GM23338 (cell line): ENCODE results near the gene GAA. TPM values are rescaled to one million over a fixed set of nuclear protein-coding genes. Genes with fewer than 3 reads are reported as not detected.

ENCODE experiments used
- ATAC-seq: fragments of 200-7000 bp; cut with Tn5 transposase; 3 replicates; pipeline ENCODE4 v1.9.1; 2020
- DNase-seq: peaks from one replicate; pipeline ENCODE4 v3.0.0-alpha.2; 2015; ENCODE audit warnings: low spot score
- H2AFZ ChIP-seq: fragments of 200-600 bp; sonication (generic); 2 replicates; pipeline ENCODE4 v1.8.0; 2016; ENCODE audit warnings: antibody characterized with exemption, mild to moderate bottlenecking, moderate library complexity
- H3F3A ChIP-seq: fragments of 200-600 bp; sonication (generic); replicated peaks from 2 replicates; pipeline ENCODE4 v1.8.0; 2017; ENCODE audit warnings: antibody characterized with exemption, mixed run types, low read depth
- H3K27ac ChIP-seq: fragments of 200-600 bp; sonication (generic); 2 replicates; pipeline ENCODE4 v1.6.1; 2016; ENCODE audit warnings: low read depth
- H3K27me3 ChIP-seq: fragments of 200-600 bp; sonication (generic); 2 replicates; pipeline ENCODE4 v1.8.0; 2016; ENCODE audit warnings: mild to moderate bottlenecking, mixed run types, moderate library complexity; ENCODE audit not compliant: insufficient read depth
- H3K36me3 ChIP-seq: fragments of 200-600 bp; sonication (generic); 2 replicates; pipeline ENCODE4 v1.8.0; 2016; ENCODE audit warnings: mild to moderate bottlenecking; ENCODE audit not compliant: insufficient read depth
- H3K4me1 ChIP-seq: fragments of 200-600 bp; sonication (generic); 2 replicates; pipeline ENCODE4 v1.8.0; 2016; ENCODE audit warnings: mild to moderate bottlenecking, moderate library complexity; ENCODE audit not compliant: insufficient read depth
- H3K4me2 ChIP-seq: fragments of 200-600 bp; sonication (generic); 2 replicates; pipeline ENCODE4 v1.7.1; 2017; ENCODE audit warnings: mixed run types
- H3K4me3 ChIP-seq: fragments of 200-600 bp; sonication (generic); 2 replicates; pipeline ENCODE4 v1.6.1; 2016; ENCODE audit warnings: mixed run types
- H3K79me2 ChIP-seq: fragments of 200-600 bp; sonication (generic); replicated peaks from 2 replicates; pipeline ENCODE4 v1.8.0; 2017; ENCODE audit warnings: mild to moderate bottlenecking; ENCODE audit not compliant: insufficient read depth
- H3K9me2 ChIP-seq: fragments of 200-600 bp; sonication (generic); 2 replicates; pipeline ENCODE4 v1.8.0; 2017; ENCODE audit not compliant: insufficient read depth
- H4K20me1 ChIP-seq: fragments of 200-600 bp; sonication (generic); replicated peaks from 2 replicates; pipeline ENCODE4 v1.8.0; 2017; ENCODE audit warnings: mild to moderate bottlenecking; ENCODE audit not compliant: insufficient read depth
- H3K27ac Mint-ChIP-seq: 2 replicates; pipeline ENCODE4 v1.8.0; 2020; ENCODE audit warnings: inconsistent platforms, mild to moderate bottlenecking, moderate library complexity, mixed read lengths
- H3K27me3 Mint-ChIP-seq: 3 replicates; pipeline ENCODE4 v1.8.0; 2022; ENCODE audit warnings: low read depth, mild to moderate bottlenecking, moderate library complexity, mixed read lengths, inconsistent platforms; ENCODE audit not compliant: insufficient read depth, poor library complexity
- H3K36me3 Mint-ChIP-seq: 3 replicates; pipeline ENCODE4 v1.8.0; 2021; ENCODE audit warnings: low read depth, mild to moderate bottlenecking, inconsistent platforms, moderate library complexity, mixed read lengths
- H3K4me1 Mint-ChIP-seq: 3 replicates; pipeline ENCODE4 v1.8.0; 2020; ENCODE audit warnings: mild to moderate bottlenecking, inconsistent platforms, mixed read lengths
- H3K4me3 Mint-ChIP-seq: 3 replicates; pipeline ENCODE4 v1.8.0; 2021; ENCODE audit warnings: moderate library complexity, mild to moderate bottlenecking, inconsistent platforms, mixed read lengths
- H3K9me3 Mint-ChIP-seq: 3 replicates; pipeline ENCODE4 v1.8.0; 2020; ENCODE audit warnings: moderate library complexity, mild to moderate bottlenecking, inconsistent platforms, mixed read lengths
- EZH2 ChIP-seq: fragments of 200-600 bp; sonication (generic); IDR thresholded peaks from one replicate; pipeline ENCODE4 v1.8.0; 2017; ENCODE audit warnings: antibody characterized with exemption, mild to moderate bottlenecking, low read depth; ENCODE audit not compliant: unreplicated experiment
- EZH2phosphoT487 ChIP-seq: fragments of 200-600 bp; sonication (generic); IDR thresholded peaks from one replicate; pipeline ENCODE4 v1.8.1; 2018; ENCODE audit warnings: antibody characterized with exemption; ENCODE audit not compliant: unreplicated experiment
- NANOG ChIP-seq: IDR thresholded peaks from 2 replicates; pipeline ENCODE4 v1.6.1; 2016; ENCODE audit warnings: antibody characterized with exemption, borderline replicate concordance
- REST ChIP-seq: IDR thresholded peaks from one replicate; pipeline ENCODE4 v1.6.1; 2018; ENCODE audit warnings: antibody characterized with exemption; ENCODE audit not compliant: unreplicated experiment
- STAT1 ChIP-seq: IDR thresholded peaks from one replicate; pipeline ENCODE4 v1.6.1; 2016; ENCODE audit warnings: antibody characterized with exemption; ENCODE audit not compliant: unreplicated experiment
- polyA plus RNA-seq: library from polyadenylated mRNA; unstranded; fragments of >200 nt; fragmentation: Nextera tagmentation; extraction: Ambion mirVana; gene quantifications from 2 replicates; pipeline ENCODE4 v1.2.1, GENCODE V29; 2016
- total RNA-seq: library from RNA; depleted of rRNA; stranded (reverse); fragments of >200 nt; shearing (Covaris generic); gene quantifications from 2 replicates; pipeline ENCODE4 v1.2.3, GENCODE V29; 2014
- TF ChIP-seq, protein P1 (sequence below): IDR thresholded peaks from 2 replicates; pipeline ENCODE4 v1.6.1; 2016; ENCODE audit warnings: antibody characterized with exemption

The GAA gene
- total and polyA plus RNA-seq, 2 experiments from 2014 or later = 72.5 to 98.1 TPM

DNA sequence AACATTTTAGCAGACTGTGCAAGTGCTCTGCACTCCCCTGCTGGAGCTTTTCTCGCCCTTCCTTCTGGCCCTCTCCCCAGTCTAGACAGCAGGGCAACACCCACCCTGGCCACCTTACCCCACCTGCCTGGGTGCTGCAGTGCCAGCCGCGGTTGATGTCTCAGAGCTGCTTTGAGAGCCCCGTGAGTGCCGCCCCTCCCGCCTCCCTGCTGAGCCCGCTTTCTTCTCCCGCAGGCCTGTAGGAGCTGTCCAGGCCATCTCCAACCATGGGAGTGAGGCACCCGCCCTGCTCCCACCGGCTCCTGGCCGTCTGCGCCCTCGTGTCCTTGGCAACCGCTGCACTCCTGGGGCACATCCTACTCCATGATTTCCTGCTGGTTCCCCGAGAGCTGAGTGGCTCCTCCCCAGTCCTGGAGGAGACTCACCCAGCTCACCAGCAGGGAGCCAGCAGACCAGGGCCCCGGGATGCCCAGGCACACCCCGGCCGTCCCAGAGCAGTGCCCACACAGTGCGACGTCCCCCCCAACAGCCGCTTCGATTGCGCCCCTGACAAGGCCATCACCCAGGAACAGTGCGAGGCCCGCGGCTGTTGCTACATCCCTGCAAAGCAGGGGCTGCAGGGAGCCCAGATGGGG is 3.1 kb downstream of the GAA start:
- Mint-ChIP-seq H3K27me3 (peaks cover 17% of the 10 kb centered on the region), H3K27ac (no peak overlapping the region), H3K4me1 (peaks cover 22% of the 10 kb centered on the region), H3K4me3 (no peak overlapping the region), H3K36me3 (peaks cover 3% of the 10 kb centered on the region; the same call in 2 of the 3 replicates), H3K9me3 (no peaks in the 10 kb centered on the region; the same call in 2 of the 3 replicates)
- peak; percentile 2; the same call in 1 of the 3 replicates for ATAC-seq
- TF ChIP-seq, protein P1, sequence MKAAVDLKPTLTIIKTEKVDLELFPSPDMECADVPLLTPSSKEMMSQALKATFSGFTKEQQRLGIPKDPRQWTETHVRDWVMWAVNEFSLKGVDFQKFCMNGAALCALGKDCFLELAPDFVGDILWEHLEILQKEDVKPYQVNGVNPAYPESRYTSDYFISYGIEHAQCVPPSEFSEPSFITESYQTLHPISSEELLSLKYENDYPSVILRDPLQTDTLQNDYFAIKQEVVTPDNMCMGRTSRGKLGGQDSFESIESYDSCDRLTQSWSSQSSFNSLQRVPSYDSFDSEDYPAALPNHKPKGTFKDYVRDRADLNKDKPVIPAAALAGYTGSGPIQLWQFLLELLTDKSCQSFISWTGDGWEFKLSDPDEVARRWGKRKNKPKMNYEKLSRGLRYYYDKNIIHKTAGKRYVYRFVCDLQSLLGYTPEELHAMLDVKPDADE = no peak
- TF ChIP-seq NANOG = no peak
- TF ChIP-seq EZH2phosphoT487 = no peak
- TF ChIP-seq EZH2 = no peak
- TF ChIP-seq REST = no peak
- no peak overlapping the region for H2AFZ ChIP-seq
- 0 out of 2 replicates have a peak, but pooled peaks cover 5% of the 10 kb centered on the region for H3K79me2 ChIP-seq
- peaks cover 10% of the 10 kb centered on the region; the same call in 1 of the 2 replicates for H3K4me1 ChIP-seq
- H3K4me3 ChIP-seq = no peak overlapping the region
- no peaks in the 10 kb centered on the region for H4K20me1 ChIP-seq
- DNase-seq = no peak
- H3K27me3 ChIP-seq = peaks cover 8% of the 10 kb centered on the region; the same call in 1 of the 2 replicates
- no peak overlapping the region for H3K27ac ChIP-seq
- no peak overlapping the region for H3K4me2 ChIP-seq
- 0 out of 2 replicates have a peak, but pooled peaks cover 4% of the 10 kb centered on the region for H3F3A ChIP-seq
- no peaks in the 10 kb centered on the region for H3K36me3 ChIP-seq
- no peaks in the 10 kb centered on the region for H3K9me2 ChIP-seq

DNA sequence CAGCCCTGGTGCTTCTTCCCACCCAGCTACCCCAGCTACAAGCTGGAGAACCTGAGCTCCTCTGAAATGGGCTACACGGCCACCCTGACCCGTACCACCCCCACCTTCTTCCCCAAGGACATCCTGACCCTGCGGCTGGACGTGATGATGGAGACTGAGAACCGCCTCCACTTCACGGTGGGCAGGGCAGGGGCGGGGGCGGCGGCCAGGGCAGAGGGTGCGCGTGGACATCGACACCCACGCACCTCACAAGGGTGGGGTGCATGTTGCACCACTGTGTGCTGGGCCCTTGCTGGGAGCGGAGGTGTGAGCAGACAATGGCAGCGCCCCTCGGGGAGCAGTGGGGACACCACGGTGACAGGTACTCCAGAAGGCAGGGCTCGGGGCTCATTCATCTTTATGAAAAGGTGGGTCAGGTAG is 3.6 kb downstream of the GAA start:
- TF ChIP-seq, protein P1 = no peak
- no peak for TF ChIP-seq STAT1
- no peak for TF ChIP-seq REST
- DNase-seq (no peak), ATAC-seq (no peak)
- peaks cover 8% of the 10 kb centered on the region; the same call in 1 of the 2 replicates for H3K27me3 ChIP-seq
- H3K4me1 Mint-ChIP-seq = peaks cover 22% of the 10 kb centered on the region
- H3K27me3 Mint-ChIP-seq = peaks cover 17% of the 10 kb centered on the region
- no peak overlapping the region for H3K27ac Mint-ChIP-seq
- no peaks in the 10 kb centered on the region for H3K36me3 ChIP-seq
- no peak overlapping the region for H3K4me3 Mint-ChIP-seq
- H3K9me2 ChIP-seq = no peaks in the 10 kb centered on the region
- H3K4me3 ChIP-seq = no peak overlapping the region
- no peak overlapping the region for H2AFZ ChIP-seq
- H3F3A ChIP-seq = 0 out of 2 replicates have a peak, but pooled peaks cover 4% of the 10 kb centered on the region
- no peak overlapping the region for H3K27ac ChIP-seq
- no peaks in the 10 kb centered on the region for H4K20me1 ChIP-seq
- H3K9me3 Mint-ChIP-seq = no peaks in the 10 kb centered on the region; the same call in 2 of the 3 replicates
- no peak overlapping the region for H3K4me2 ChIP-seq
- peaks cover 3% of the 10 kb centered on the region; the same call in 2 of the 3 replicates for H3K36me3 Mint-ChIP-seq
- H3K79me2 ChIP-seq = 0 out of 2 replicates have a peak, but pooled peaks cover 5% of the 10 kb centered on the region
- H3K4me1 ChIP-seq = peaks cover 10% of the 10 kb centered on the region; the same call in 1 of the 2 replicates
